ENCODE measurements around the gene MAGI2. TPM values are rescaled to one million over a fixed set of nuclear protein-coding genes. Genes with fewer than 3 reads are reported as not detected.

Gene MAGI2
- total RNA-seq, 1 experiment from 2014 or later, result 0.22 TPM

- H3K9me3 ChIP-seq (ENCODE audit: control insufficient read depth in 1 of 2, insufficient read depth in 1 of 2, low read depth in 1 of 2, low read length in 2 of 2), result no peaks in the 10 kb centered on the region
- RAD21 ChIA-PET (ENCODE audit: low non-redundant PET in 1 of 2, low total read pairs in 2 of 2, uncharacterized antibody in 2 of 2, unreplicated experiment in 2 of 2), result no interaction called here
- no peaks in the 10 kb centered on the region for H3K9me2 ChIP-seq (ENCODE audit: insufficient read depth)
- H3K27ac ChIP-seq (ENCODE audit: low read depth, low read length), result no peak overlapping the region
- intact Hi-C loops (cut with micrococcal nuclease), result no loop called here
- H3K79me2 ChIP-seq (ENCODE audit: insufficient read depth, low read length), result no peaks in the 10 kb centered on the region
- no TSS peak for BruUV-seq (replicated peaks)
- no peaks in the 10 kb centered on the region for H3K36me3 ChIP-seq (ENCODE audit: control insufficient read depth in 1 of 2, insufficient read depth in 2 of 2, low read length in 2 of 2)
- H3K9ac ChIP-seq (ENCODE audit: low read length), result no peak overlapping the region
- H3K27me3 ChIP-seq (ENCODE audit: insufficient read depth, low read length), result no peaks in the 10 kb centered on the region
- H4K20me1 ChIP-seq (ENCODE audit: insufficient read depth), result no peaks in the 10 kb centered on the region
- no peak overlapping the region for H3K4me2 ChIP-seq (ENCODE audit: low read length)
- no peaks in the 10 kb centered on the region for H3K4me1 ChIP-seq (ENCODE audit: control insufficient read depth in 1 of 2, insufficient read depth in 2 of 2, low read length in 2 of 2)
- H2AFZ ChIP-seq (ENCODE audit: low read depth, low read length, poor library complexity, severe bottlenecking), result no peak overlapping the region
- TF ChIP-seq MAX (IDR thresholded peaks at IDR 0.05), result no peak
- TF ChIP-seq CTCF (IDR thresholded peaks at IDR 0.05 in 2 of 3, conservative IDR thresholded peaks at IDR 0.05 in 1 of 3; ENCODE audit: borderline replicate concordance in 1 of 3, insufficient read depth in 1 of 3, low read depth in 2 of 3, low read length in 2 of 3), result no peak
- TF ChIP-seq CEBPB (IDR thresholded peaks at IDR 0.05; ENCODE audit: low read depth), result no peak
- POLR2A ChIA-PET, result no interaction called here
- CTCF ChIA-PET, result no interaction called here
- ATAC-seq (no peak), DNase-seq (ENCODE audit: low read depth, low spot score) (no peak)
- no peak overlapping the region for H3K4me3 ChIP-seq (replicated peaks in 1 of 2; ENCODE audit: low read depth in 1 of 2, low read length in 2 of 2)
Observed at GRCh38 chr7:79421751-79422150, 31.7 kb downstream of the MAGI2 start.

- Histone ChIP-seq H2AFZ (ENCODE audit: low read depth, low read length, poor library complexity, severe bottlenecking) (no peak overlapping the region), H3K4me2 (ENCODE audit: low read length) (no peak overlapping the region), H3K27ac (ENCODE audit: low read depth, low read length) (no peak overlapping the region), H3K9me2 (ENCODE audit: insufficient read depth) (no peaks in the 10 kb centered on the region), H4K20me1 (ENCODE audit: insufficient read depth) (no peaks in the 10 kb centered on the region), H3K9me3 (ENCODE audit: control insufficient read depth in 1 of 2, insufficient read depth in 1 of 2, low read depth in 1 of 2, low read length in 2 of 2) (no peaks in the 10 kb centered on the region), H3K36me3 (ENCODE audit: control insufficient read depth in 1 of 2, insufficient read depth in 2 of 2, low read length in 2 of 2) (no peaks in the 10 kb centered on the region), H3K4me1 (ENCODE audit: control insufficient read depth in 1 of 2, insufficient read depth in 2 of 2, low read length in 2 of 2) (no peaks in the 10 kb centered on the region), H3K27me3 (ENCODE audit: insufficient read depth, low read length) (no peaks in the 10 kb centered on the region), H3K79me2 (ENCODE audit: insufficient read depth, low read length) (no peaks in the 10 kb centered on the region), H3K4me3 (replicated peaks in 1 of 2; ENCODE audit: low read depth in 1 of 2, low read length in 2 of 2) (no peak overlapping the region), H3K9ac (ENCODE audit: low read length) (no peak overlapping the region)
- RAD21 ChIA-PET (ENCODE audit: low non-redundant PET in 1 of 2, low total read pairs in 2 of 2, uncharacterized antibody in 2 of 2, unreplicated experiment in 2 of 2), result no interaction called here
- TF ChIP-seq JUND (IDR thresholded peaks at IDR 0.05) (no peak), EGR1 (IDR thresholded peaks at IDR 0.05; ENCODE audit: low read depth) (no peak), EZH2phosphoT487 (IDR thresholded peaks at IDR 0.05; ENCODE audit: borderline replicate concordance) (no peak), RAD21 (IDR thresholded peaks at IDR 0.05; ENCODE audit: low read depth) (no peak), FOSL1 (IDR thresholded peaks at IDR 0.05; ENCODE audit: low read depth) (no peak), SIN3A (IDR thresholded peaks at IDR 0.05; ENCODE audit: low read depth) (no peak), CBX3 (IDR thresholded peaks at IDR 0.05; ENCODE audit: low read depth) (no peak), CEBPB (IDR thresholded peaks at IDR 0.05; ENCODE audit: low read depth) (no peak), SP1 (IDR thresholded peaks at IDR 0.05; ENCODE audit: low read depth) (no peak), MAX (IDR thresholded peaks at IDR 0.05) (no peak), YY1 (IDR thresholded peaks at IDR 0.05; ENCODE audit: extremely low read depth, insufficient replicate concordance, low read depth, low read length) (no peak), ZBTB33 (IDR thresholded peaks at IDR 0.05; ENCODE audit: extremely low read depth, insufficient replicate concordance, low read length) (no peak), POLR2AphosphoS5 (IDR thresholded peaks at IDR 0.05; ENCODE audit: low read depth, low read length) (no peak), ZNF274 (IDR thresholded peaks at IDR 0.05; ENCODE audit: low read depth, low read length) (no peak)
- POLR2A ChIA-PET, result no interaction called here
- DNase-seq (ENCODE audit: low read depth, low spot score) (no peak), ATAC-seq (no peak)
- CTCF ChIA-PET, result no interaction called here
- intact Hi-C loops (cut with micrococcal nuclease), result no loop called here
- BruUV-seq (replicated peaks), result no TSS peak
Observed at GRCh38 chr7:79420464-79420863, 33.0 kb downstream of the MAGI2 start.
